ENCODE measurements around the gene MCM3AP.

DNA sequence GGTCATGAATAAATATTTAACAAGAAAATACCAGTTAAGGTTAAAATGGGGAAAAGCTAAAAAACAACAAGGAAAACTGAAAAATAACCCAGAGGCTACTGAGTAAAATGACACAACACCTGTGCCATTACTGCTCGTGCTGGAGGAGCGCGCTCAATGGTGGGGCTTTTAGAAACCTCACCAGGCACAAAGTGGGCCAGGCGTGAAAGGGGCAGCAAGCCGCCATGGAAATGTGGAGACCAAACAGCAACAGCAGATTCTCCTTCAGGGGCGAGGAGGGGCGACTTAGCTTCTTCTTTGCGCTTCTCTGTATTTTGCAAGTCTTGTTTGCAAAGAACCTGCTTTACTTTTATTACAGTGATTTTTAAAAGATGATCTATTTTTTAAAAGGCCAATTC lies 82.2 kb downstream of the MCM3AP start:
- no peak for TF ChIP-seq CTCF (IDR thresholded peaks at IDR 0.05)
- no peak for TF ChIP-seq EP300 (IDR thresholded peaks at IDR 0.05)
- TF ChIP-seq POLR2AphosphoS5 (IDR thresholded peaks at IDR 0.05): no peak
- no peak for TF ChIP-seq POLR2A (IDR thresholded peaks at IDR 0.05; ENCODE audit: low read depth)

All from esophagus muscularis mucosa (tissue), 4 donors.